Measurements from ENCODE around the gene CFAP45.

- TF ChIP-seq CTCF (IDR thresholded peaks at IDR 0.05 in 2 of 3, conservative IDR thresholded peaks at IDR 0.05 in 1 of 3; ENCODE audit: insufficient read depth in 2 of 3, low read depth in 1 of 3, low read length in 3 of 3) (no peak), XRCC5 (IDR thresholded peaks at IDR 0.05; ENCODE audit: low read depth, low read length) (no peak), SMAD3 (CRISPR knock-in tag; conservative IDR thresholded peaks at IDR 0.05) (no peak), POLR2AphosphoS5 (IDR thresholded peaks at IDR 0.05; ENCODE audit: control insufficient read depth, insufficient read depth, low read depth, low read length) (no peak), SP1 (CRISPR knock-in tag; IDR thresholded peaks at IDR 0.05) (no peak)
Observed at GRCh38 chr1:159942632-159943277, 42.8 kb upstream of the CFAP45 start.

Data from K562 (cell line).